Vagina (tissue), 2 donors: ENCODE measurements around the gene KCNJ10.

ENCODE experiments used
- POLR2A ChIP-seq, 2 donors: fragments of 450-650 bp; IDR thresholded peaks; one replicate each; pipeline ENCODE4 v1.6.1; 2017; ENCODE audit warnings: antibody characterized with exemption in 2 of 2, mild to moderate bottlenecking in 2 of 2, moderate library complexity in 2 of 2
- TF ChIP-seq, protein P1 (sequence below), 3 experiments: fragments of 450-650 bp in 2 of 3; fragments of 200-600 bp in 1 of 3; sonication (generic) in 1 of 3; IDR thresholded peaks; one replicate each; pipeline ENCODE4 v1.5.1; 2017 to 2019; ENCODE audit warnings: antibody characterized with exemption in 3 of 3, mild to moderate bottlenecking in 2 of 3, moderate library complexity in 2 of 3

DNA sequence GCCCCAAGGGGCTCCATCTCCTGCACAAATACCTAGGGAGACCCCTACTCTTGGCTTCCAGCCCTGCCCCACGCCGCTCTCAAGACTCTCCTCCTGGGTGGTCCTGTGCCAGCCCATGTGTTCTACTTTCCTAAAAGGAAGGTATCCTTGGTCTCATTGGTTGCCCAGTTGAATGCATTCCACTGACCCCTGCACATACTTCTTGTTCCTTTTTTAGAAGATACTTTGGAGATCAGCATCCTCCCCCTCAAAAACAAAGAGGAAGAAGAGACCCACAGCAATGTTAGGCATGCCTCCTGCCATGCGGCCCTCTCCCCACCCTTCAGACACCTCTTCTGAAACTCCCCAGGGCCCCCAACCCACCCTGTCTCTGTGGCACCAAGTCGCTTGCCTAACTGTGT lies 120.0 kb downstream of the KCNJ10 start:
- no peak for TF ChIP-seq POLR2A (IDR thresholded peaks at IDR 0.05)
- TF ChIP-seq, protein P1, sequence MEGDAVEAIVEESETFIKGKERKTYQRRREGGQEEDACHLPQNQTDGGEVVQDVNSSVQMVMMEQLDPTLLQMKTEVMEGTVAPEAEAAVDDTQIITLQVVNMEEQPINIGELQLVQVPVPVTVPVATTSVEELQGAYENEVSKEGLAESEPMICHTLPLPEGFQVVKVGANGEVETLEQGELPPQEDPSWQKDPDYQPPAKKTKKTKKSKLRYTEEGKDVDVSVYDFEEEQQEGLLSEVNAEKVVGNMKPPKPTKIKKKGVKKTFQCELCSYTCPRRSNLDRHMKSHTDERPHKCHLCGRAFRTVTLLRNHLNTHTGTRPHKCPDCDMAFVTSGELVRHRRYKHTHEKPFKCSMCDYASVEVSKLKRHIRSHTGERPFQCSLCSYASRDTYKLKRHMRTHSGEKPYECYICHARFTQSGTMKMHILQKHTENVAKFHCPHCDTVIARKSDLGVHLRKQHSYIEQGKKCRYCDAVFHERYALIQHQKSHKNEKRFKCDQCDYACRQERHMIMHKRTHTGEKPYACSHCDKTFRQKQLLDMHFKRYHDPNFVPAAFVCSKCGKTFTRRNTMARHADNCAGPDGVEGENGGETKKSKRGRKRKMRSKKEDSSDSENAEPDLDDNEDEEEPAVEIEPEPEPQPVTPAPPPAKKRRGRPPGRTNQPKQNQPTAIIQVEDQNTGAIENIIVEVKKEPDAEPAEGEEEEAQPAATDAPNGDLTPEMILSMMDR (IDR thresholded peaks at IDR 0.05): no peak
